GM06990 (cell line): Measurements from ENCODE around the gene KDM3B.
"Not testable (repeated sequence)": the region's sequence is repeated elsewhere in the genome, so short reads cannot be mapped to it uniquely, and the experiment has no call there.

Source experiments
- DNase-seq: peaks from one replicate; pipeline ENCODE4 v3.0.0-alpha.2; 2011; ENCODE audit not compliant: insufficient read length; ENCODE audit errors: extremely low read depth
- H3K27me3 ChIP-seq: replicated peaks from 2 replicates; pipeline ENCODE4 v1.6.0; 2011; ENCODE audit warnings: low read length; ENCODE audit not compliant: control insufficient read depth, insufficient read depth
- H3K36me3 ChIP-seq: 2 replicates; pipeline ENCODE4 v1.5.1; 2011; ENCODE audit warnings: low read length; ENCODE audit not compliant: control insufficient read depth, insufficient read depth
- H3K4me3 ChIP-seq: replicated peaks from 2 replicates; pipeline ENCODE4 v1.5.1; 2011; ENCODE audit warnings: low read depth, mild to moderate bottlenecking, control low read depth, low read length
- TF ChIP-seq, protein P1 (sequence below): IDR thresholded peaks from 2 replicates; pipeline ENCODE4 v1.5.1; 2011; ENCODE audit warnings: low read length, control low read depth, mild to moderate bottlenecking, inconsistent platforms; ENCODE audit not compliant: insufficient read depth, poor library complexity, severe bottlenecking

Gene KDM3B

DNA sequence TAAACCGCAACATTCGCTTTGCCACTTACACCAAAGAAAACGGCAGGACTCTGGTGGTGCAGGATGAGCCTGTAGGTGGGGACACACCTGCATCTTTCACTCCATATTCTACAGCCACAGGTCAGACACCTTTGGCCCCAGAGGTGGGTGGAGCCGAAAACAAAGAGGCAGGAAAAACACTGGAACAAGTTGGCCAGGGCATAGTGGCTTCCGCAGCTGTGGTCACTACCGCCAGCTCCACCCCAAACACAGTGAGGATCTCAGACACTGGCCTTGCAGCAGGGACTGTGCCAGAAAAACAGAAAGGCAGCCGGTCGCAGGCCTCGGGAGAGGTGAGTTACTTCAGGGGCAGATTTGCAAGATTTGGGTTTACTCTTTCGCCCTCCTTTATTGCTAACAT, 33.8 kb downstream of the KDM3B start:
- H3K4me3 ChIP-seq = no peak overlapping the region
- TF ChIP-seq, protein P1, sequence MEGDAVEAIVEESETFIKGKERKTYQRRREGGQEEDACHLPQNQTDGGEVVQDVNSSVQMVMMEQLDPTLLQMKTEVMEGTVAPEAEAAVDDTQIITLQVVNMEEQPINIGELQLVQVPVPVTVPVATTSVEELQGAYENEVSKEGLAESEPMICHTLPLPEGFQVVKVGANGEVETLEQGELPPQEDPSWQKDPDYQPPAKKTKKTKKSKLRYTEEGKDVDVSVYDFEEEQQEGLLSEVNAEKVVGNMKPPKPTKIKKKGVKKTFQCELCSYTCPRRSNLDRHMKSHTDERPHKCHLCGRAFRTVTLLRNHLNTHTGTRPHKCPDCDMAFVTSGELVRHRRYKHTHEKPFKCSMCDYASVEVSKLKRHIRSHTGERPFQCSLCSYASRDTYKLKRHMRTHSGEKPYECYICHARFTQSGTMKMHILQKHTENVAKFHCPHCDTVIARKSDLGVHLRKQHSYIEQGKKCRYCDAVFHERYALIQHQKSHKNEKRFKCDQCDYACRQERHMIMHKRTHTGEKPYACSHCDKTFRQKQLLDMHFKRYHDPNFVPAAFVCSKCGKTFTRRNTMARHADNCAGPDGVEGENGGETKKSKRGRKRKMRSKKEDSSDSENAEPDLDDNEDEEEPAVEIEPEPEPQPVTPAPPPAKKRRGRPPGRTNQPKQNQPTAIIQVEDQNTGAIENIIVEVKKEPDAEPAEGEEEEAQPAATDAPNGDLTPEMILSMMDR = no peak
- H3K27me3 ChIP-seq = no peaks in the 10 kb centered on the region
- peaks cover 10% of the 10 kb centered on the region for H3K36me3 ChIP-seq
- DNase-seq = no peak

DNA sequence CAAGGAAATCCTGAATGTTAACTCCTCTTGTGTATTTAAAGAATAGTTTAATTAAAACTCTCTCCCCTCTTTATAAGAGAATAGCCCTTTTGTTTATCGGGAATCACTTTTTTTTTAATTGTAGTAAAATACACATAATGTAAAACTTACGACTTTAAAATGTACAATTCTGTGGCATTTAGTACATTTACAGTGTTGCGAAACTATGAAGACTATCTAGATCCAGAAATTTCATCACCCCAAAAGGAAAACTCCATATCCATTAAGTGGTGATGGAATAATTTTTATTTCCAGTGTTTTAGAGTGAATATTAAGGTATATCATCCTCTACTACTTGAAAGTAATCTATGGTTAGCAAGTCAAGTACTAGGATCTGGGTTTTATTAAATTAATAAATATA, 36.8 kb downstream of the KDM3B start:
- H3K27me3 ChIP-seq = no peaks in the 10 kb centered on the region
- H3K36me3 ChIP-seq = peaks cover 20% of the 10 kb centered on the region
- TF ChIP-seq, protein P1 = no peak
- H3K4me3 ChIP-seq = no peak overlapping the region
- DNase-seq = no peak

DNA sequence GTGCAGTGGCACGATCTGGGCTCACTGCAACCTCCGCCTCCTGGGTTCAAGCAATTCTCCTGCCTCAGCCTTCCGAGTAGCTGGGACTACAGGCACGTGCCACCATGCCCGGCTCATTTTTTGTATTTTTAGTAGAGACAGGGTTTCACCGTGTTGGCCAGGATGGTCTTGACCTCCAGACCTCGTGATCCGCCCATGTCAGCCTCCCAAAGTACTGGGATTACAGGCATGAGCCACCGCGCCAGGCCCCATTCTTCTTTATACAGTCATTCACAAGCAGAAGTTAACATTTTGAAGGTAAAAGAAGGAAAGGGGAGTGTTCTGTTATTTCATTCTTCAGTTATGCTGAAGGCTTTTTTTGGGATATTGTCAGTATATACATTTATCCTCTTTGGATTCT, 37.4 kb downstream of the KDM3B start:
- H3K4me3 ChIP-seq, DNase-seq, H3K27me3 ChIP-seq: not testable (repeated sequence)
- peaks cover 20% of the 10 kb centered on the region for H3K36me3 ChIP-seq

DNA sequence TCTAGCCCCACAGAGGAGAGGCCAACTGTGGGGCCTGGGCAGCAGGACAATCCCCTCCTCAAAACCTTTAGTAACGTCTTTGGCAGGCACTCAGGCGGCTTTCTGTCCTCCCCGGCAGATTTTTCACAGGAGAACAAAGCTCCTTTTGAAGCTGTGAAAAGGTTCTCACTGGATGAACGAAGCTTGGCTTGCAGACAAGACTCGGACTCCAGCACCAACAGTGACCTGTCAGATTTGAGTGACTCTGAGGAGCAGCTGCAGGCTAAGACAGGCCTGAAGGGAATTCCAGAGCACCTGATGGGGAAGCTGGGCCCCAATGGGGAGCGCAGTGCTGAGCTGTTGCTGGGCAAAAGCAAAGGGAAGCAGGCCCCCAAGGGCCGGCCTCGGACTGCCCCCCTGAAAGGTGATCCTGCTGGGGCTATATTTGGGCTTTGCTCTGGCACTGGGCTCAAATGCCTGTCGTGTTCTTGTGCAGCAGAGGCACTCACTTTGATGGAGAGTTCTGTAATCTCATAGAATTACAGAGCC, 39.4 kb downstream of the KDM3B start:
- Histone ChIP-seq H3K4me3 (no peak overlapping the region), H3K27me3 (no peaks in the 10 kb centered on the region), H3K36me3 (peaks cover 14% of the 10 kb centered on the region)
- TF ChIP-seq, protein P1 = no peak
- DNase-seq = no peak

DNA sequence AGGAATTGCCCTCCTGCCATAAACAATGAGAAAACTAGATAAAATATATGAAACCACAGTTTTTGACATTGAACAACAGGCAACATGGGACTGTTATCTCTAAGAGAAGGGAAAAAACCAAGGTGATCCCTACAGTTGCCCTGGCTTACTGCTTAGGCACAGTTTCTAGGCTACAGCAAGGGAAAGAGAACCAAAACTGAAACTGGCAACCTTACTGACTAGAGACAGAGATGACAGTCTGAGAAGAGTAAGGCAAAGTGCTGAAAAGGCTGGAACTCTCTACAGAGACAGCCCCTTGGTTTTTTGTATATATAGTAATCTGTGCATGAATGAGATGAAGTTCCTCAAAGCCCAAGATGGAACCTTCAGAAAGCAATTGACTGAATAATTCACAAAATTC, 50.2 kb downstream of the KDM3B start:
- Histone ChIP-seq H3K4me3 (no peak overlapping the region), H3K36me3 (peaks cover 8% of the 10 kb centered on the region), H3K27me3 (no peaks in the 10 kb centered on the region)
- no peak for DNase-seq
- TF ChIP-seq, protein P1 = no peak

DNA sequence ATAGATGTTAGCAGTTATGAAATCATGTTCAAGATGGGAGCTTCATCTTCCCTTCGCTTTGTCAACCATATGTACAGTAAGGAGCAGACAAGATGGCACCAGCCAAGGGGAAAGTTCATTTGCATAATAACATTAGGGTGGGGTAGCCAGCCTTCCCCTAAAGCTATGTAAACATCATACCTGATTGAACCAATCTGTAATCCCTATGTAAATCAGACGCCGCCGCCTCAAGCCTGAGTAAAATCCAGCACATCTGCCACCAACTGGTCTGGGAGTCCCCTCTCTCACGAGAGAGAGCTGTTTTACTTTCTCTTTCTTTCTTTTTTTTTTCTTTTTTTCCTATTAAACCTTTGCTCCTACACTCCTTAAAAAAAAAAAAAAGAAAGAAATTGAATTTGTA, 55.5 kb downstream of the KDM3B start:
- no peaks in the 10 kb centered on the region for H3K27me3 ChIP-seq
- no peak overlapping the region; the same call in 1 of the 2 replicates for H3K4me3 ChIP-seq
- DNase-seq = peak; percentile 29
- peaks cover 3% of the 10 kb centered on the region for H3K36me3 ChIP-seq
- TF ChIP-seq, protein P1 = no peak
